ENCODE measurements around the gene COX19.
"Not testable (repeated sequence)": the region's sequence is repeated elsewhere in the genome, so short reads cannot be mapped to it uniquely, and the experiment has no call there.

Gene COX19

DNA sequence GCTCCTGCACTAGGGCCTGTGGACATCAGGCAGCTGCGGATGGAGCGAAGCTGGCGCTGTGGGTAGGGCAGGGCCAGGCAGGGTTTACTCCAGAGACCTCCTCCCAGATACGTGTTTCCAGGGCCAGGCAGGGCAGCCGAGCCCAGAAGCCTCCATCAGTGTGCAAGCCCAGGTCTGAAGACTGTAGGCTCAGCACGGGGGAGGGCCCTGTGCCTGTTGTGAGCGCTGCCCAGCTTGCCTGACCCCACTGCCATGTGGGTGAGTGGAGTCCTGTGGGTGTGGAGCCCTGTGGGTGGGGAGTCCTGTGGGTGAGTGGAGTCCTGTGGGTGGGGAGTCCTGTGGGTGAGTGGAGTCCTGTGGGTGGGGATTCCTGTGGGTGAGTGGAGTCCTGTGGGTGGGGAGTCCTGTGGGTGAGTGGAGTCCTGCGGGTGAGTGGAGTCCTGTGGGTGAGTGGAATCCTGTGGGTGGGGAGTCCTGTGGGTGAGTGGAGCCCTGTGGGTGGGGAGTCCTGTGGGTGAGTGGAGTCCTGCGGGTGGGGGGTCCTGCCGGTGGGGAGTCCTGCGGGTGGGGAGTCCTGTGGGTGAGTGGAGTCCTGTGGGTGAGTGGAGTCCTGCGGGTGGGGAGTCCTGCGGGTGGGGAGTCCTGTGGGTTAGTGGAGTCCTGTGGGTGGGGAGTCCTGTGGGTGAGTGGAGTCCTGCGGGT, 25.9 kb upstream of the COX19 start:
- not testable (repeated sequence) for H3K4me3 ChIP-seq (ENCODE audit: low read length); H3K79me2 ChIP-seq (ENCODE audit: low read length); H3K36me3 ChIP-seq (replicated peaks; ENCODE audit: low read depth, low read length); H3K4me1 ChIP-seq (ENCODE audit: low read length); H4K20me1 ChIP-seq (ENCODE audit: insufficient read depth, low read length); H3K9me3 ChIP-seq (ENCODE audit: insufficient read depth, low read length); H3K4me2 ChIP-seq (ENCODE audit: low read length); H3K9ac ChIP-seq (ENCODE audit: low read length); H3K27me3 ChIP-seq (ENCODE audit: low read depth, low read length); H3K27ac ChIP-seq (ENCODE audit: low read length); H2AFZ ChIP-seq (ENCODE audit: low read depth, low read length)

DNA sequence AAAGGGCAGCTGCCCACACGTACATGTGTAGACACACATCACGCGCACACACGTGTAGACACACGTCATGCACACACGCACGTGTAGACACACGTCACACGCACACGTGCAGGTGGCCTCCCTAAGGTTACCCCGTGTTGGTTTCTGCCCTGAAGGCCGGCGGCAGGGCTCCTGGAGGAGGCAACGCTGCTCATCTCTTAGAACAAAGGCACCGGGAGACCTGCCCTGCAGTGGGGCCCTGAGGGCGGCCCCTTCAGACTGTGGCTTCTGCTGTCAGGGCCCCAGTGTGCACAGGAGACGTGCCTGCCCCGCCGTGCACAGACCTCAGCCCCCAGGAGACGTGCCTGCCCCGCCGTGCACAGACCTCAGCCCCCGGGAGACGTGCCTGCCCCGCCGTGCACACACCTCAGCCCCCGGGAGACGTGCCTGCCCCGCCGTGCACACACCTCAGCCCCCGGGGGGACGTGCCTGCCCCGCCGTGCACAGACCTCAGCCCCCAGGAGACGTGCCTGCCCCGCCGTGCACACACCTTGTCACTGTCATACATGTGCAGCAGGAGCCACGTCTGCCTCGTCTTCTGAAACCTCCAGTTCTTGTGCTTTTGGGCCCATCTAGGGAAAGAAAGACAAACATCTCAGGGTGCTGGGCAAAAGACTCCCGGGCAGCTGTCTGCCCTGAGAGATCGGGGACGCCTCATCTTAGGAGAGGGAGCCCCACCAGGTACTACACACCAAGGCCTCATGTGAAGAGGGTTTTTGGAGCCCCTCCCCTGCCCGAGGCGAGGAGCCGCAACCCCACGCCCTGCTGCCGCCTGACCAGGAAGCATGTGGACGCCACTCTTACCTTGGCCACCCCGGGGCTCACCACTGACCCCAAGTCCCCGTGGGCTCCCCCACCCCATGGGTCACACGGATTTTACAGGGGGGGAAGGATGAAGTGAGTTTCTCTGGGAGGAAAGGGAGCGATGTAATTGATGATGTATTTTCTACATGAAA, 24.9 kb upstream of the COX19 start:
- no peaks in the 10 kb centered on the region for H3K36me3 ChIP-seq (replicated peaks; ENCODE audit: low read depth, low read length)
- no peak overlapping the region for H3K4me2 ChIP-seq (ENCODE audit: low read length)
- H3K27ac ChIP-seq (ENCODE audit: low read length): peak overlapping the region; percentile 58
- no peaks in the 10 kb centered on the region for H3K27me3 ChIP-seq (ENCODE audit: low read depth, low read length)
- H4K20me1 ChIP-seq (ENCODE audit: insufficient read depth, low read length): no peaks in the 10 kb centered on the region
- H2AFZ ChIP-seq (ENCODE audit: low read depth, low read length): no peak overlapping the region
- H3K4me3 ChIP-seq (ENCODE audit: low read length): no peak overlapping the region
- H3K4me1 ChIP-seq (ENCODE audit: low read length): peaks cover 9% of the 10 kb centered on the region
- no peaks in the 10 kb centered on the region for H3K9me3 ChIP-seq (ENCODE audit: insufficient read depth, low read length)
- no peak overlapping the region for H3K9ac ChIP-seq (ENCODE audit: low read length)
- TF ChIP-seq CTCF (IDR thresholded peaks at IDR 0.05; ENCODE audit: low read depth, low read length) (no peak), EZH2phosphoT487 (IDR thresholded peaks at IDR 0.05; ENCODE audit: low read depth) (no peak)
- no peaks in the 10 kb centered on the region for H3K79me2 ChIP-seq (ENCODE audit: low read length)

DNA sequence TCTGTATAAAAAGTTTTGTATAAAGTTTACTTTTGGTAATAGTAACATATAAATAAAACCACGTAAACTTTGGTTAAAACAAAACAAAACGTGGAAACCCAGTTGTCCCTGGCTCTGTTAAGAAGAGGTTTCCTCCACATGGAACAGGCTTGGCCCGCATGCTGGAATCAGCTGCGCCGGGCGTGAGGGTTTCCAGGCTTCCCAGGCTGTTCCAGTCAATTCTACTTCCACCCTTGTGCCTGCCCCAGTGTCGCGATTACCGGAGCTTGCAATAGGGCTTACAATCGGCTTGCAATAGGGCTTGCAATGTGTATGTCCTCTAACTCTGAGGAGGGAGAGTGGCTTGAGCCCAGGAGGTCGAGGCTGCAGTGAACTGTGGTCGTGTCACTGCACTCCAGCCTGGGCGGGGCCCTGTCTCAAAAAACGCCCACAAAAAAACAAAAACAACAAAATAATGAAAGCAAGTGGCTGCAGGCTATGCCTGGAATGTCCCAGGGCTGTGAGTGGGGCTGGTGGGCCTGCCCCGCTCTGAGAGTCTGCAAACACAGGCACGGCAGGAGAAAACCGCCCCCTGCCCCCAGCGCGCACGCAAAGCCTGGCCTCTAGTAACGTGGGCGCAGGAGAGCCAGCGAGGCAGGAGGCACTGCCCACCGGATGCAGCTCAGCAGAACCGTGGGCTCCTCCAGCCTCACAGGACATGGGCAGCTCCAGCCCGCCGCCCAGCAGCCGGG, 24.0 kb upstream of the COX19 start:
- no peak overlapping the region for H3K4me3 ChIP-seq (ENCODE audit: low read length)
- TF ChIP-seq EZH2phosphoT487 (IDR thresholded peaks at IDR 0.05; ENCODE audit: low read depth) (no peak), CTCF (IDR thresholded peaks at IDR 0.05; ENCODE audit: low read depth, low read length) (no peak)
- H3K36me3 ChIP-seq (replicated peaks; ENCODE audit: low read depth, low read length): no peaks in the 10 kb centered on the region
- H3K27me3 ChIP-seq (ENCODE audit: low read depth, low read length): no peaks in the 10 kb centered on the region
- H3K9ac ChIP-seq (ENCODE audit: low read length): no peak overlapping the region
- no peak overlapping the region for H3K4me2 ChIP-seq (ENCODE audit: low read length)
- H3K27ac ChIP-seq (ENCODE audit: low read length): no peak overlapping the region
- H3K4me1 ChIP-seq (ENCODE audit: low read length): peaks cover 9% of the 10 kb centered on the region
- H4K20me1 ChIP-seq (ENCODE audit: insufficient read depth, low read length): no peaks in the 10 kb centered on the region
- no peak overlapping the region for H2AFZ ChIP-seq (ENCODE audit: low read depth, low read length)
- no peaks in the 10 kb centered on the region for H3K9me3 ChIP-seq (ENCODE audit: insufficient read depth, low read length)
- no peaks in the 10 kb centered on the region for H3K79me2 ChIP-seq (ENCODE audit: low read length)

GRCh38 chr7:997404-998395, 22.4 kb upstream of the COX19 start:
- Histone ChIP-seq H3K27ac (ENCODE audit: low read length) (no peak overlapping the region), H3K9ac (ENCODE audit: low read length) (no peak overlapping the region), H4K20me1 (ENCODE audit: insufficient read depth, low read length) (no peaks in the 10 kb centered on the region), H3K36me3 (replicated peaks; ENCODE audit: low read depth, low read length) (no peaks in the 10 kb centered on the region), H3K4me3 (ENCODE audit: low read length) (no peak overlapping the region), H3K4me1 (ENCODE audit: low read length) (peaks cover 13% of the 10 kb centered on the region), H2AFZ (ENCODE audit: low read depth, low read length) (no peak overlapping the region), H3K27me3 (ENCODE audit: low read depth, low read length) (no peaks in the 10 kb centered on the region), H3K4me2 (ENCODE audit: low read length) (no peak overlapping the region), H3K79me2 (ENCODE audit: low read length) (no peaks in the 10 kb centered on the region), H3K9me3 (ENCODE audit: insufficient read depth, low read length) (no peaks in the 10 kb centered on the region)
- TF ChIP-seq CTCF (IDR thresholded peaks at IDR 0.05; ENCODE audit: low read depth, low read length): no peak
- no peak for TF ChIP-seq EZH2phosphoT487 (IDR thresholded peaks at IDR 0.05; ENCODE audit: low read depth)

Data from OCI-LY3 (cell line).